ENCODE measurements around the gene AP3M1.

The AP3M1 gene

GRCh38 chr10:74175510-74176379 is 25.1 kb upstream of the AP3M1 start (continued):
- TF ChIP-seq MZF1 (tag by site-specific recombination; IDR thresholded peaks at IDR 0.05; ENCODE audit: borderline replicate concordance) (peak; percentile 31; the same call in 1 of the 2 replicates), SCRT1 (tag by site-specific recombination; IDR thresholded peaks at IDR 0.05; ENCODE audit: borderline replicate concordance) (0 out of 2 replicates have a peak, but pooled peaks have one; percentile 40)

GRCh38 chr10:74174521-74174920 is 23.9 kb upstream of the AP3M1 start:
- Histone ChIP-seq H3K4me3 (ENCODE audit: low read depth, low read length) (no peak overlapping the region), H3K9me3 (ENCODE audit: control insufficient read depth, insufficient read depth, low read depth, low read length) (no peaks in the 10 kb centered on the region), H3K4me1 (ENCODE audit: control insufficient read depth, insufficient read depth, low read length) (peaks cover 6% of the 10 kb centered on the region; the same call in 1 of the 2 replicates), H3K27ac (ENCODE audit: extremely low read depth, low read depth, low read length) (no peak overlapping the region), H3K36me3 (ENCODE audit: control insufficient read depth in 2 of 2, insufficient read depth in 1 of 2, low read length in 2 of 2) (no peaks in the 10 kb centered on the region)
- 0 out of 2 replicates have a peak, but pooled peaks have one; percentile 7 for TF ChIP-seq ZEB2 (tag by site-specific recombination; IDR thresholded peaks at IDR 0.05)
- no peak for TF ChIP-seq ZNF561 (tag by site-specific recombination; IDR thresholded peaks at IDR 0.05; ENCODE audit: borderline replicate concordance)
- POLR2A ChIA-PET = interaction anchor here (1.2 kb wide), 1 partner anchor 15 kb away, joined by 9 read pairs; no protein-coding TSS in a partner anchor
- CTCF ChIA-PET = interaction anchor here (0.6 to 1.0 kb wide), 2 partner anchors 294 to 296 kb away, joined by 3 to 4 read pairs; no protein-coding TSS in a partner anchor

GRCh38 chr10:74171625-74172024 is 21.0 kb upstream of the AP3M1 start:
- peak; percentile 83 for TF ChIP-seq ZSCAN4 (tag by site-specific recombination; IDR thresholded peaks at IDR 0.05)
- TF ChIP-seq ZXDB (tag by site-specific recombination; IDR thresholded peaks at IDR 0.05) = 0 out of 2 replicates have a peak, but pooled peaks have one; percentile 23
- no peak for TF ChIP-seq BCL11A (tag by site-specific recombination; IDR thresholded peaks at IDR 0.05; ENCODE audit: low read depth)
- TF ChIP-seq ZNF335 (tag by site-specific recombination; conservative IDR thresholded peaks at IDR 0.05) = 0 out of 2 replicates have a peak, but pooled peaks have one; percentile 16
- TF ChIP-seq ZNF362 (tag by site-specific recombination; IDR thresholded peaks at IDR 0.05) = no peak
- TF ChIP-seq ZNF18 (tag by site-specific recombination; IDR thresholded peaks at IDR 0.05) = no peak
- peak; percentile 60; the same call in 1 of the 2 replicates for TF ChIP-seq PRDM1 (tag by site-specific recombination; IDR thresholded peaks at IDR 0.05)
- Histone ChIP-seq H3K27ac (ENCODE audit: extremely low read depth, low read depth, low read length) (no peak overlapping the region), H3K9me3 (ENCODE audit: control insufficient read depth, insufficient read depth, low read depth, low read length) (no peaks in the 10 kb centered on the region), H3K36me3 (ENCODE audit: control insufficient read depth in 2 of 2, insufficient read depth in 1 of 2, low read length in 2 of 2) (no peaks in the 10 kb centered on the region), H3K4me1 (ENCODE audit: control insufficient read depth, insufficient read depth, low read length) (peaks cover 4% of the 10 kb centered on the region; the same call in 1 of the 2 replicates), H3K4me3 (ENCODE audit: low read depth, low read length) (no peak overlapping the region)
- ChIA-PET POLR2A (interaction anchor here (0.7 to 1.2 kb wide), 2 partner anchors 20 to 87 kb away, joined by 3 read pairs; partner anchors contain the start of genes ADK and AP3M1), CTCF (interaction anchor here (0.6 kb wide), 2 partner anchors 23 to 42 kb away, joined by 3 read pairs; no protein-coding TSS in a partner anchor)

- H3K27ac ChIP-seq (ENCODE audit: extremely low read depth, low read depth, low read length) = no peak overlapping the region
- H3K4me3 ChIP-seq (ENCODE audit: low read depth, low read length) = no peak overlapping the region
- CTCF ChIA-PET = interaction anchor here (0.6 to 0.8 kb wide), 2 partner anchors 23 to 957 kb away, joined by 3 to 4 read pairs; no protein-coding TSS in a partner anchor
- no peaks in the 10 kb centered on the region for H3K36me3 ChIP-seq (ENCODE audit: control insufficient read depth in 2 of 2, insufficient read depth in 1 of 2, low read length in 2 of 2)
- peaks cover 22% of the 10 kb centered on the region for H3K4me1 ChIP-seq (ENCODE audit: control insufficient read depth, insufficient read depth, low read length)
- POLR2A ChIA-PET = interaction anchor here (1.0 to 3.1 kb wide), 2 partner anchors 9 to 10 kb away, joined by 3 to 22 read pairs; no protein-coding TSS in a partner anchor
- no peaks in the 10 kb centered on the region for H3K9me3 ChIP-seq (ENCODE audit: control insufficient read depth, insufficient read depth, low read depth, low read length)
- TF ChIP-seq SCRT2 (tag by site-specific recombination; IDR thresholded peaks at IDR 0.05) = peak; percentile 2; the same call in 1 of the 2 replicates
- no peak for TF ChIP-seq SP2 (tag by site-specific recombination; IDR thresholded peaks at IDR 0.05)
- TF ChIP-seq WT1 (tag by site-specific recombination; IDR thresholded peaks at IDR 0.05) = no peak
- no peak for TF ChIP-seq ZNF324 (tag by site-specific recombination; IDR thresholded peaks at IDR 0.05)
- TF ChIP-seq ZNF280D (tag by site-specific recombination; IDR thresholded peaks at IDR 0.05) = no peak
- TF ChIP-seq ZNF223 (tag by site-specific recombination; IDR thresholded peaks at IDR 0.05) = no peak
- no peak for TF ChIP-seq CTCF (tag by site-specific recombination; IDR thresholded peaks at IDR 0.05)
These were observed 16.8 kb upstream of the AP3M1 start for GRCh38 chr10:74167443-74167842.
